Skeletal muscle tissue (tissue), 4 donors: ENCODE results near the gene OSMR. TPM values are rescaled to one million over a fixed set of nuclear protein-coding genes. Genes with fewer than 3 reads are reported as not detected.

Experiments
- H3K27ac ChIP-seq: one replicate; pipeline ENCODE4 v1.7.0; 2013; ENCODE audit warnings: mild to moderate bottlenecking, low read depth, low read length, inconsistent platforms
- H3K27me3 ChIP-seq, 3 donors: one replicate each; pipeline ENCODE4 v1.7.0; 2013; ENCODE audit warnings: low read length in 3 of 3; ENCODE audit not compliant: control insufficient read depth in 3 of 3, insufficient read depth in 3 of 3
- H3K36me3 ChIP-seq, 3 donors: one replicate each; pipeline ENCODE4 v1.7.0; 2013; ENCODE audit warnings: low read length in 3 of 3; ENCODE audit not compliant: control insufficient read depth in 3 of 3, insufficient read depth in 3 of 3
- H3K4me1 ChIP-seq, 3 donors: one replicate each; pipeline ENCODE4 v1.7.0; 2013; ENCODE audit warnings: low read length in 3 of 3, mild to moderate bottlenecking in 3 of 3; ENCODE audit not compliant: control insufficient read depth in 3 of 3, insufficient read depth in 3 of 3
- H3K4me3 ChIP-seq, 3 donors: one replicate each; pipeline ENCODE4 v1.7.0; 2013; ENCODE audit warnings: low read length in 3 of 3
- H3K9ac ChIP-seq, 3 donors: one replicate each; pipeline ENCODE4 v1.7.0; 2013; ENCODE audit warnings: low read length in 3 of 3, mild to moderate bottlenecking in 3 of 3, moderate library complexity in 2 of 3, low read depth in 1 of 3
- H3K9me3 ChIP-seq, 3 donors: one replicate each; pipeline ENCODE4 v1.7.0; 2013; ENCODE audit warnings: low read length in 3 of 3; ENCODE audit not compliant: control insufficient read depth in 3 of 3
- total RNA-seq: library from RNA; depleted of rRNA; stranded (reverse); fragments of >200 nt; gene quantifications from one replicate; pipeline ENCODE4 v1.2.3, GENCODE V29; 2014
- donor health status: Osteomylitis.

Gene OSMR
- total RNA-seq, 1 donor from 2014 or later = 4.2 TPM

- H3K36me3 ChIP-seq = peaks cover 2 to 27% (median 24%) of the 10 kb centered on the region in 3 donors
Measured at GRCh38 chr5:38888041-38888440, 42.2 kb downstream of the OSMR start.

GRCh38 chr5:38889424-38889823 is 43.6 kb downstream of the OSMR start:
- no peak overlapping the region for H3K9ac ChIP-seq
- no peaks in the 10 kb centered on the region for H3K27me3 ChIP-seq
- H3K36me3 ChIP-seq = peaks cover 2 to 20% (median 16%) of the 10 kb centered on the region in 3 donors
- H3K4me1 ChIP-seq = no peaks in the 10 kb centered on the region
- no peak overlapping the region for H3K4me3 ChIP-seq
- no peak overlapping the region for H3K27ac ChIP-seq
- no peaks in the 10 kb centered on the region for H3K9me3 ChIP-seq

More at GRCh38 chr5:38888041-38888440, 42.2 kb downstream of the OSMR start:
- no peaks in the 10 kb centered on the region for H3K9me3 ChIP-seq
- H3K27ac ChIP-seq = no peak overlapping the region
- H3K4me1 ChIP-seq = no peaks in the 10 kb centered on the region
- H3K27me3 ChIP-seq = no peaks in the 10 kb centered on the region
- H3K9ac ChIP-seq = no peak overlapping the region
- H3K4me3 ChIP-seq = no peak overlapping the region

- H3K27ac ChIP-seq = no peak overlapping the region
- H3K27me3 ChIP-seq = no peaks in the 10 kb centered on the region
- H3K4me1 ChIP-seq = no peaks in the 10 kb centered on the region
- H3K9me3 ChIP-seq = peaks cover 0 to 8% (median 4%) of the 10 kb centered on the region in 3 donors
- no peak overlapping the region for H3K9ac ChIP-seq
- no peak overlapping the region for H3K4me3 ChIP-seq
- H3K36me3 ChIP-seq = peaks cover 2 to 5% (median 3%) of the 10 kb centered on the region in 3 donors
Measured at GRCh38 chr5:38891563-38891962, 45.8 kb downstream of the OSMR start.

GRCh38 chr5:38892363-38892762 is 46.6 kb downstream of the OSMR start:
- Histone ChIP-seq H3K9me3 (peaks cover 0 to 8% (median 4%) of the 10 kb centered on the region in 3 donors), H3K27me3 (no peaks in the 10 kb centered on the region), H3K27ac (no peak overlapping the region), H3K4me1 (no peaks in the 10 kb centered on the region), H3K9ac (no peak overlapping the region), H3K4me3 (no peak overlapping the region), H3K36me3 (peaks cover 2 to 5% (median 3%) of the 10 kb centered on the region in 3 donors)

- Histone ChIP-seq H3K4me1 (no peaks in the 10 kb centered on the region), H3K27ac (no peak overlapping the region), H3K36me3 (peaks cover under 1 to 7% (median 7%) of the 10 kb centered on the region in 3 donors), H3K27me3 (no peaks in the 10 kb centered on the region), H3K9me3 (peaks cover 0 to 8% (median 4%) of the 10 kb centered on the region in 3 donors), H3K4me3 (no peak overlapping the region), H3K9ac (no peak overlapping the region)
Measured at GRCh38 chr5:38896760-38897159, 50.9 kb downstream of the OSMR start.

GRCh38 chr5:38899936-38900335 is 54.1 kb downstream of the OSMR start:
- no peak overlapping the region for H3K4me3 ChIP-seq
- H3K4me1 ChIP-seq = no peaks in the 10 kb centered on the region
- no peak overlapping the region for H3K27ac ChIP-seq
- peaks cover 0 to 8% (median 4%) of the 10 kb centered on the region in 3 donors for H3K9me3 ChIP-seq
- H3K9ac ChIP-seq = no peak overlapping the region
- peaks cover 0 to 19% (median 7%) of the 10 kb centered on the region in 3 donors for H3K36me3 ChIP-seq
- H3K27me3 ChIP-seq = no peaks in the 10 kb centered on the region

GRCh38 chr5:38905516-38905915 is 59.7 kb downstream of the OSMR start:
- Histone ChIP-seq H3K4me3 (no peak overlapping the region), H3K9me3 (no peaks in the 10 kb centered on the region), H3K4me1 (no peaks in the 10 kb centered on the region), H3K27ac (no peak overlapping the region), H3K27me3 (no peaks in the 10 kb centered on the region), H3K9ac (no peak overlapping the region), H3K36me3 (peaks cover 5 to 30% (median 18%) of the 10 kb centered on the region in 3 donors)

GRCh38 chr5:38906503-38906902 is 60.7 kb downstream of the OSMR start:
- no peak overlapping the region for H3K9ac ChIP-seq
- peaks cover 5 to 28% (median 11%) of the 10 kb centered on the region in 3 donors for H3K36me3 ChIP-seq
- H3K4me3 ChIP-seq = no peak overlapping the region
- no peaks in the 10 kb centered on the region for H3K9me3 ChIP-seq
- no peaks in the 10 kb centered on the region for H3K27me3 ChIP-seq
- no peaks in the 10 kb centered on the region for H3K4me1 ChIP-seq
- H3K27ac ChIP-seq = no peak overlapping the region

GRCh38 chr5:38911933-38912332 is 66.1 kb downstream of the OSMR start:
- Histone ChIP-seq H3K27me3 (no peaks in the 10 kb centered on the region), H3K36me3 (peaks cover 5 to 11% (median 9%) of the 10 kb centered on the region in 3 donors), H3K27ac (no peak overlapping the region), H3K9me3 (no peaks in the 10 kb centered on the region), H3K4me3 (no peak overlapping the region), H3K9ac (no peak overlapping the region), H3K4me1 (no peaks in the 10 kb centered on the region)

- Histone ChIP-seq H3K4me3 (no peak overlapping the region), H3K27me3 (no peaks in the 10 kb centered on the region), H3K9me3 (no peaks in the 10 kb centered on the region), H3K4me1 (no peaks in the 10 kb centered on the region), H3K9ac (no peak overlapping the region), H3K27ac (no peak overlapping the region), H3K36me3 (peaks cover 0 to 8% (median 2%) of the 10 kb centered on the region in 3 donors)
Measured at GRCh38 chr5:38913714-38914113, 67.9 kb downstream of the OSMR start.
